ENCODE data around the gene POLR3C.
"Not testable (repeated sequence)": the region's sequence is repeated elsewhere in the genome, so short reads cannot be mapped to it uniquely, and the experiment has no call there.

Gene POLR3C

GRCh38 chr1:145823565-145824498 lies at the start of gene POLR3C, which contains the start of gene RNF115:
Gene POLR3C, plus strand, starts transcription at chr1:145824200. Its CDS starts 1,577 bp downstream, at chr1:145825777.
Gene RNF115, minus strand, starts transcription at chr1:145824095. Its CDS starts 222 bp downstream, at chr1:145823873.
- DNase-seq = peak; percentile 98 to 99

- DNase-seq = no peak
These were observed 46.4 kb upstream of the POLR3C start for GRCh38 chr1:145777357-145778145.

GRCh38 chr1:145778146-145778540 lies 45.9 kb upstream of the POLR3C start:
- DNase-seq = no peak

GRCh38 chr1:145782272-145783099 lies 41.5 kb upstream of the POLR3C start:
- DNase-seq = no peak

GRCh38 chr1:145784409-145784808 lies 39.6 kb upstream of the POLR3C start:
- DNase-seq = no peak

- no peak for DNase-seq
These were observed 38.5 kb upstream of the POLR3C start for GRCh38 chr1:145785547-145785946.

GRCh38 chr1:145786271-145786670 lies 37.7 kb upstream of the POLR3C start:
- DNase-seq = no peak

GRCh38 chr1:145788580-145788979 lies 35.4 kb upstream of the POLR3C start:
- no peak for DNase-seq

- DNase-seq = not testable (repeated sequence)
These were observed 32.1 kb upstream of the POLR3C start for GRCh38 chr1:145791860-145792259.

GRCh38 chr1:145792484-145792883 lies 31.5 kb upstream of the POLR3C start:
- no peak for DNase-seq

- no peak for DNase-seq
These were observed 28.6 kb upstream of the POLR3C start for GRCh38 chr1:145795257-145795881.

- DNase-seq = no peak
These were observed 27.2 kb upstream of the POLR3C start for GRCh38 chr1:145796753-145797152.

- no peak for DNase-seq
These were observed 24.2 kb upstream of the POLR3C start for GRCh38 chr1:145799806-145800205.

- DNase-seq = no peak
These were observed 19.6 kb upstream of the POLR3C start for GRCh38 chr1:145804235-145805045.

GRCh38 chr1:145805057-145805456 lies 18.9 kb upstream of the POLR3C start:
- no peak for DNase-seq

- no peak for DNase-seq
These were observed 17.6 kb upstream of the POLR3C start for GRCh38 chr1:145806408-145806807.

GRCh38 chr1:145806844-145807243 lies 17.2 kb upstream of the POLR3C start:
- DNase-seq = no peak

- not testable (repeated sequence) for DNase-seq
These were observed 10.8 kb upstream of the POLR3C start for GRCh38 chr1:145812977-145813810.

- not testable (repeated sequence) for DNase-seq
These were observed 5.9 kb upstream of the POLR3C start for GRCh38 chr1:145818095-145818494.

- DNase-seq = not testable (repeated sequence)
These were observed 1.1 kb upstream of the POLR3C start for GRCh38 chr1:145822779-145823331.

Data from SHP77 (cell line).